Fibroblast of skin of right quadriceps (primary cell): ENCODE results near the gene HSPA4.
"Not testable (repeated sequence)": the region's sequence is repeated elsewhere in the genome, so short reads cannot be mapped to it uniquely, and the experiment has no call there.

Source experiments
- DNase-seq: peaks from one replicate; pipeline ENCODE4 v3.0.0-alpha.2; 2013

The HSPA4 gene

GRCh38 chr5:133128066-133128465 is 76.3 kb downstream of the HSPA4 start:
- no peak for DNase-seq

GRCh38 chr5:133129289-133129688 is 77.5 kb downstream of the HSPA4 start:
- DNase-seq = no peak

- no peak for DNase-seq
Observed at GRCh38 chr5:133129950-133130349, 78.1 kb downstream of the HSPA4 start.

GRCh38 chr5:133130387-133131118 is 78.7 kb downstream of the HSPA4 start:
- DNase-seq = no peak

- DNase-seq = no peak
Observed at GRCh38 chr5:133132717-133133116, 80.9 kb downstream of the HSPA4 start.

- DNase-seq = not testable (repeated sequence)
Observed at GRCh38 chr5:133133241-133133640, 81.4 kb downstream of the HSPA4 start.

- not testable (repeated sequence) for DNase-seq
Observed at GRCh38 chr5:133136890-133137289, 85.1 kb downstream of the HSPA4 start.

- DNase-seq = no peak
Observed at GRCh38 chr5:133140311-133140710, 88.5 kb downstream of the HSPA4 start.

- no peak for DNase-seq
Observed at GRCh38 chr5:133141746-133142145, 89.9 kb downstream of the HSPA4 start.

- DNase-seq = no peak
Observed at GRCh38 chr5:133142782-133143181, 91.0 kb downstream of the HSPA4 start.

GRCh38 chr5:133144245-133144981 is 92.6 kb downstream of the HSPA4 start:
- no peak for DNase-seq

GRCh38 chr5:133145436-133146170 is 93.8 kb downstream of the HSPA4 start:
- DNase-seq = no peak

GRCh38 chr5:133147411-133147810 is 95.6 kb downstream of the HSPA4 start:
- peak; percentile 19 for DNase-seq

- no peak for DNase-seq
Observed at GRCh38 chr5:133147815-133148567, 96.2 kb downstream of the HSPA4 start.

- no peak for DNase-seq
Observed at GRCh38 chr5:133149345-133149744, 97.5 kb downstream of the HSPA4 start.

GRCh38 chr5:133150909-133151544 is 99.2 kb downstream of the HSPA4 start:
- no peak for DNase-seq

GRCh38 chr5:133154274-133155075 is 102.7 kb downstream of the HSPA4 start:
- no peak for DNase-seq

- no peak for DNase-seq
Observed at GRCh38 chr5:133155326-133155969, 103.6 kb downstream of the HSPA4 start.
